SK-N-SH (cell line): Measurements from ENCODE around the gene ROBO1. TPM values are rescaled to one million over a fixed set of nuclear protein-coding genes. Genes with fewer than 3 reads are reported as not detected.
A peak's percentile ranks its signal among the peaks of the same experiment; 100 is the strongest.
"Not testable (repeated sequence)": the region's sequence is repeated elsewhere in the genome, so short reads cannot be mapped to it uniquely, and the experiment has no call there.

Experiments
- CTCF ChIA-PET: fragments of 300-600, 350-600 bp; formaldehyde crosslinking; extraction: SDS; loops from one replicate; lab custom pipeline; 2021; lab: Yijun Ruan, JAX
- POLR2A ChIA-PET: fragments of 350-600 bp; sonication (Branson Sonifier 250); formaldehyde crosslinking; extraction: SDS; loops from one replicate; lab custom pipeline; 2020; ENCODE audit warnings: antibody characterized with exemption, inconsistent platforms; lab: Yijun Ruan, JAX
- DNase-seq: peaks from one replicate; pipeline ENCODE4 v3.0.0; 2012
- H2AFZ ChIP-seq: fragments of 200-600 bp; sonication (generic); 2 replicates; pipeline ENCODE4 v1.8.1; 2016; ENCODE audit warnings: antibody characterized with exemption, mild to moderate bottlenecking, low read depth
- H3F3A ChIP-seq: fragments of 200-600 bp; sonication (generic); replicated peaks from 2 replicates; pipeline ENCODE3; 2016; ENCODE audit warnings: antibody characterized with exemption, mild to moderate bottlenecking; ENCODE audit not compliant: insufficient read depth
- H3K27ac ChIP-seq, 2 experiments: fragments of 200-500 bp in 1 of 2; fragments of 200-600 bp in 1 of 2; sonication (Bioruptor generic) in 1 of 2; sonication (generic), shearing (Covaris generic) in 1 of 2; 2 replicates each; pipeline versions ENCODE4 v1.5.1 to v1.6.1; 2014 to 2016; ENCODE audit warnings: low read depth in 2 of 2, inconsistent platforms in 1 of 2, low read length in 1 of 2, mild to moderate bottlenecking in 1 of 2, mixed read lengths in 1 of 2
- H3K27me3 ChIP-seq: fragments of 200-600 bp; sonication (generic), shearing (Covaris generic); 2 replicates; pipeline ENCODE4 v1.6.1; 2016; ENCODE audit warnings: mixed run types; ENCODE audit not compliant: insufficient read depth
- H3K36me3 ChIP-seq, 2 experiments: fragments of 200-500 bp in 1 of 2; fragments of 200-600 bp in 1 of 2; sonication (Bioruptor generic) in 1 of 2; sonication (generic) in 1 of 2; replicated peaks in 1 of 2; 2 replicates each; pipeline versions ENCODE3 to v1.5.1; 2014 to 2016; ENCODE audit warnings: low read length in 1 of 2, mild to moderate bottlenecking in 1 of 2; ENCODE audit not compliant: insufficient read depth in 2 of 2, control insufficient read depth in 1 of 2
- H3K4me1 ChIP-seq, 2 experiments: fragments of 200-500 bp in 1 of 2; fragments of 200-600 bp in 1 of 2; sonication (Bioruptor generic) in 1 of 2; sonication (generic), shearing (Covaris generic) in 1 of 2; 2 replicates each; pipeline versions ENCODE4 v1.5.1 to v1.6.1; 2014 to 2016; ENCODE audit warnings: low read depth in 1 of 2, low read length in 1 of 2, mixed run types in 1 of 2; ENCODE audit not compliant: insufficient read depth in 2 of 2, control insufficient read depth in 1 of 2
- H3K4me2 ChIP-seq: fragments of 200-600 bp; sonication (generic), shearing (Covaris generic); 2 replicates; pipeline ENCODE4 v1.6.1; 2017; ENCODE audit warnings: mixed run types
- H3K4me3 ChIP-seq, 2 experiments: fragments of 200-500 bp in 1 of 2; fragments of 200-600 bp in 1 of 2; sonication (Bioruptor generic) in 1 of 2; sonication (generic), shearing (Covaris generic) in 1 of 2; 2 replicates each; pipeline versions ENCODE4 v1.5.1 to v1.8.1; 2014 to 2016; ENCODE audit warnings: low read depth in 2 of 2, inconsistent platforms in 1 of 2, low read length in 1 of 2, mild to moderate bottlenecking in 1 of 2, mixed read lengths in 1 of 2, moderate library complexity in 1 of 2
- H3K79me2 ChIP-seq: fragments of 200-600 bp; sonication (generic); 2 replicates; pipeline ENCODE4 v1.8.1; 2017; ENCODE audit warnings: mild to moderate bottlenecking; ENCODE audit not compliant: insufficient read depth
- H3K9ac ChIP-seq: fragments of 200-600 bp; sonication (generic); 2 replicates; pipeline ENCODE4 v1.6.1; 2017; ENCODE audit warnings: mixed run types
- H3K9me2 ChIP-seq: fragments of 200-600 bp; sonication (generic); 2 replicates; pipeline ENCODE4 v1.6.1; 2017; ENCODE audit warnings: mixed run types
- H3K9me3 ChIP-seq: fragments of 200-600 bp; sonication (generic); 2 replicates; pipeline ENCODE4 v1.6.1; 2017; ENCODE audit warnings: mixed run types, mild to moderate bottlenecking, moderate library complexity
- H4K20me1 ChIP-seq: fragments of 200-600 bp; sonication (generic); 2 replicates; pipeline ENCODE4 v1.6.1; 2017; ENCODE audit warnings: mild to moderate bottlenecking, mixed run types; ENCODE audit not compliant: insufficient read depth
- EP300 ChIP-seq, 2 experiments: IDR thresholded peaks; 2 replicates each; pipeline versions ENCODE4 v1.4.0 to v1.6.1; 2012; ENCODE audit warnings: borderline replicate concordance in 1 of 2, low read depth in 1 of 2, low read length in 1 of 2
- FOSL2 ChIP-seq: IDR thresholded peaks from 2 replicates; pipeline ENCODE4 v1.4.0; 2012; ENCODE audit warnings: low read depth, mild to moderate bottlenecking, moderate library complexity, borderline replicate concordance
- FOXJ3 ChIP-seq: sonication (generic); formaldehyde crosslinking; IDR thresholded peaks from 2 replicates; pipeline ENCODE4 v1.5.1; 2020; ENCODE audit warnings: mild to moderate bottlenecking, missing genetic modification reagents
- GABPA ChIP-seq: IDR thresholded peaks from 2 replicates; pipeline ENCODE4 v1.4.0; 2012; ENCODE audit warnings: low read depth, mild to moderate bottlenecking
- MXI1 ChIP-seq: IDR thresholded peaks from 2 replicates; pipeline ENCODE4 v1.6.1; 2012; ENCODE audit warnings: mild to moderate bottlenecking, low read depth, low read length, improper control_type of control experiment
- TCF12 ChIP-seq: IDR thresholded peaks from 2 replicates; pipeline ENCODE4 v1.4.0; 2012
- TEAD4 ChIP-seq: IDR thresholded peaks from 2 replicates; pipeline ENCODE4 v1.4.0; 2012; ENCODE audit warnings: mild to moderate bottlenecking, borderline replicate concordance; ENCODE audit not compliant: insufficient read depth
- YY1 ChIP-seq: IDR thresholded peaks from 2 replicates; pipeline ENCODE4 v1.4.0; 2012; ENCODE audit warnings: low read depth, mild to moderate bottlenecking
- WGBS: methylation state at CpG from one replicate; pipeline ENCODE4 v1.1.6; 2017; ENCODE audit warnings: low lambda C conversion rate; 5-methylcytosine and 5-hydroxymethylcytosine counted together
- polyA plus RNA-seq, 3 experiments: library from polyadenylated mRNA; depleted of rRNA; stranded (reverse); fragments of >200 nt; gene quantifications; 2 replicates each; pipeline ENCODE4 v1.2.3, GENCODE V29; 2012
- TF ChIP-seq, protein P1 (sequence below): IDR thresholded peaks from 2 replicates; pipeline ENCODE4 v1.4.0; 2012; ENCODE audit warnings: low read depth, borderline replicate concordance
- TF ChIP-seq, protein P2 (sequence below): IDR thresholded peaks from 2 replicates; pipeline ENCODE4; 2012
- TF ChIP-seq, protein P3 (sequence below): IDR thresholded peaks from 2 replicates; pipeline ENCODE4 v1.4.0; 2012; ENCODE audit warnings: low read depth
- TF ChIP-seq, protein P4 (sequence below): fragments of 150-350 bp; IDR thresholded peaks from 2 replicates; pipeline ENCODE4 v1.6.1; 2017; ENCODE audit warnings: antibody characterized with exemption, low read length, low read depth, borderline replicate concordance
- TF ChIP-seq, protein P5 (sequence below): IDR thresholded peaks from 2 replicates; pipeline ENCODE4 v1.6.1; 2012; ENCODE audit warnings: mild to moderate bottlenecking, low read depth, low read length, moderate library complexity

ROBO1 gene
- polyA plus RNA-seq, 1 of the 3 experiments (the other 2 are of a cell fraction): 22.7 TPM

DNA sequence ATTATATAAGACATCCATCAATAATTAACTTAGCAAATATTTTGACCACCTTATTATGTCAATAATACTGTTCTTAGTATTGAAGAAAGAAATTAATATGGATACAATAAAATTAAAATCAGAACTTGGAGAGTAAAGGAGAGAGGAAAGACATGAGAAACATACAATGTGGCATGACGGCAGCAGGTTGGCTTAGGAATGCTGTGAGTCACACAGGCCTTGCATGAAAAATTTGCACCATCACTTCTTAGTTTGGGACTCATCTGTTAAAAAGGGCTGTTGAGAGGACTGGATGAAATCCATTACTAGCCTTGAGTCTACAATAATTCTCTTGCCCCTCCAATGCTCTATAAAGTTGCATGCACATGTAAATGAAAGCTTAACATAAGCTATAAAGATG lies 880.8 kb downstream of the ROBO1 start:
- no peaks in the 10 kb centered on the region for H3K36me3 ChIP-seq
- no peaks in the 10 kb centered on the region for H3K9me2 ChIP-seq
- H3K4me1 ChIP-seq: peaks cover 0 to 12% of the 10 kb centered on the region in 2 experiments; a peak in 1 of 4 replicates
- H3K79me2 ChIP-seq: peaks cover 14% of the 10 kb centered on the region; the same call in 1 of the 2 replicates
- H3K9me3 ChIP-seq: no peaks in the 10 kb centered on the region
- no peaks in the 10 kb centered on the region for H3K27me3 ChIP-seq
- no peaks in the 10 kb centered on the region for H3F3A ChIP-seq
- H2AFZ ChIP-seq: no peak overlapping the region
- no peak overlapping the region for H3K4me3 ChIP-seq
- H3K9ac ChIP-seq: no peak overlapping the region
- H3K4me2 ChIP-seq: no peak overlapping the region
- 30% methylated on average over 1 of the region's 1 CpG for WGBS
- H4K20me1 ChIP-seq: no peaks in the 10 kb centered on the region
- DNase-seq: no peak
- H3K27ac ChIP-seq: no peak overlapping the region
- ChIA-PET POLR2A (no interaction called here), CTCF (no interaction called here)
- TF ChIP-seq, protein P1, sequence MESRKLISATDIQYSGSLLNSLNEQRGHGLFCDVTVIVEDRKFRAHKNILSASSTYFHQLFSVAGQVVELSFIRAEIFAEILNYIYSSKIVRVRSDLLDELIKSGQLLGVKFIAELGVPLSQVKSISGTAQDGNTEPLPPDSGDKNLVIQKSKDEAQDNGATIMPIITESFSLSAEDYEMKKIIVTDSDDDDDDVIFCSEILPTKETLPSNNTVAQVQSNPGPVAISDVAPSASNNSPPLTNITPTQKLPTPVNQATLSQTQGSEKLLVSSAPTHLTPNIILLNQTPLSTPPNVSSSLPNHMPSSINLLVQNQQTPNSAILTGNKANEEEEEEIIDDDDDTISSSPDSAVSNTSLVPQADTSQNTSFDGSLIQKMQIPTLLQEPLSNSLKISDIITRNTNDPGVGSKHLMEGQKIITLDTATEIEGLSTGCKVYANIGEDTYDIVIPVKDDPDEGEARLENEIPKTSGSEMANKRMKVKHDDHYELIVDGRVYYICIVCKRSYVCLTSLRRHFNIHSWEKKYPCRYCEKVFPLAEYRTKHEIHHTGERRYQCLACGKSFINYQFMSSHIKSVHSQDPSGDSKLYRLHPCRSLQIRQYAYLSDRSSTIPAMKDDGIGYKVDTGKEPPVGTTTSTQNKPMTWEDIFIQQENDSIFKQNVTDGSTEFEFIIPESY: no peak
- TF ChIP-seq GABPA (no peak), TCF12 (peak; percentile 43; the same call in 1 of the 2 replicates), FOSL2 (peak; percentile 51)
- TF ChIP-seq, protein P2, sequence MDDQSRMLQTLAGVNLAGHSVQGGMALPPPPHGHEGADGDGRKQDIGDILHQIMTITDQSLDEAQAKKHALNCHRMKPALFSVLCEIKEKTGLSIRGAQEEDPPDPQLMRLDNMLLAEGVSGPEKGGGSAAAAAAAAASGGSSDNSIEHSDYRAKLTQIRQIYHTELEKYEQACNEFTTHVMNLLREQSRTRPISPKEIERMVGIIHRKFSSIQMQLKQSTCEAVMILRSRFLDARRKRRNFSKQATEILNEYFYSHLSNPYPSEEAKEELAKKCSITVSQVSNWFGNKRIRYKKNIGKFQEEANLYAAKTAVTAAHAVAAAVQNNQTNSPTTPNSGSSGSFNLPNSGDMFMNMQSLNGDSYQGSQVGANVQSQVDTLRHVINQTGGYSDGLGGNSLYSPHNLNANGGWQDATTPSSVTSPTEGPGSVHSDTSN: peak; percentile 42

DNA sequence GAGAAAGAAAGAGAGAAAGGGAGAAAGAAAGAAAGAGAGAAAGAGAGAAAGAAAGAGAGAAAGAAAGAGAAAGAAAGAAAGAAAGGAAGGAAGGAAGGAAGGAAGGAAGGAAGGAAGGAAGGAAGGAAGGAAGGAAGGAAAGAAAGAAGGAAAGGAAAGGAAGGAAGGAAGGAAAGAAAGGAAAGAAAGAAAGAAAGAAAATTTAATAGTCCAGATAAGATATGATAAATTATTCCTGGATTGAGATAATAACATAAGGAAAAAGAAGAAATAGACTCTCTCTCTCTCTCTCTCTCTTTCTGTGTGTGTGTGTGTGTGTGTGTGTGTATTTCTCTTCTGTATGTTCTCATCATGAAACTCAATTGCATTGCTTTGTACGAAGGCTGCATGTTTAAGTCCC lies 883.2 kb downstream of the ROBO1 start:
- H4K20me1 ChIP-seq, H2AFZ ChIP-seq, H3K4me2 ChIP-seq, H3K27ac ChIP-seq, H3K9me3 ChIP-seq, H3K27me3 ChIP-seq, POLR2A ChIA-PET, H3K36me3 ChIP-seq, H3K9me2 ChIP-seq, H3K9ac ChIP-seq, H3F3A ChIP-seq, DNase-seq, CTCF ChIA-PET, H3K4me3 ChIP-seq: not testable (repeated sequence)
- Histone ChIP-seq H3K79me2 (peaks cover 16% of the 10 kb centered on the region), H3K4me1 (peaks cover 1 to 14% of the 10 kb centered on the region in 2 experiments; a peak in 3 of 4 replicates)
- 83% methylated on average over 1 of the region's 1 CpG for WGBS

DNA sequence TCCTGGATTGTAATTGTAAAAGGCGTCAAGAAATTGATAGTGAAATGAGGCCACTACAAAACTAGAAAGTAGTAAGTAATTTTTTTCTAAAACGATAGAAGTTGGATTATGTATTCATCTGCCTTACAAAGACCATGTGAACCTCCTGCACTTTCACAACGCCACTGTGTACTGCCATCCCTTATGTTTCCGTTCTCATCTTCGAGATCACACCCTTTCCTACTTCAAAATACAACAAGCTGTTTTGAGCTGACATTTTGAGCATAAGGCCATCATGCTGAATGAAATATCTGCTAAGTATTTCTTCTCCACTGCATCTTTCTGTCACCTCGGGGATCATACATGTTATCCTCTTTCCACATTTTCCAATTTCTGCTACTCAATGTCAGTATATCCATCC lies 885.5 kb downstream of the ROBO1 start:
- H3K27me3 ChIP-seq: no peaks in the 10 kb centered on the region
- H3F3A ChIP-seq: no peaks in the 10 kb centered on the region
- H3K9me2 ChIP-seq: no peaks in the 10 kb centered on the region
- no peak overlapping the region for H3K4me2 ChIP-seq
- H3K9me3 ChIP-seq: no peaks in the 10 kb centered on the region
- peaks cover 31% of the 10 kb centered on the region for H3K79me2 ChIP-seq
- no peak for DNase-seq
- no peak overlapping the region for H3K9ac ChIP-seq
- WGBS: 92% methylated on average over 6 of the region's 6 CpGs
- CTCF ChIA-PET: no interaction called here
- H3K4me3 ChIP-seq: no peak overlapping the region
- no peak overlapping the region for H3K27ac ChIP-seq
- H4K20me1 ChIP-seq: no peaks in the 10 kb centered on the region
- no peak overlapping the region for H2AFZ ChIP-seq
- TF ChIP-seq TEAD4 (no peak), MXI1 (no peak), FOXJ3 (CRISPR knock-in tag) (no peak), YY1 (no peak), EP300 (IDR thresholded peaks at IDR 0.05; ENCODE audit: borderline replicate concordance in 1 of 2, low read depth in 1 of 2, low read length in 1 of 2) (no peak), TCF12 (no peak)
- TF ChIP-seq, protein P3, sequence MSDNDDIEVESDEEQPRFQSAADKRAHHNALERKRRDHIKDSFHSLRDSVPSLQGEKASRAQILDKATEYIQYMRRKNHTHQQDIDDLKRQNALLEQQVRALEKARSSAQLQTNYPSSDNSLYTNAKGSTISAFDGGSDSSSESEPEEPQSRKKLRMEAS: no peak
- TF ChIP-seq, protein P4, sequence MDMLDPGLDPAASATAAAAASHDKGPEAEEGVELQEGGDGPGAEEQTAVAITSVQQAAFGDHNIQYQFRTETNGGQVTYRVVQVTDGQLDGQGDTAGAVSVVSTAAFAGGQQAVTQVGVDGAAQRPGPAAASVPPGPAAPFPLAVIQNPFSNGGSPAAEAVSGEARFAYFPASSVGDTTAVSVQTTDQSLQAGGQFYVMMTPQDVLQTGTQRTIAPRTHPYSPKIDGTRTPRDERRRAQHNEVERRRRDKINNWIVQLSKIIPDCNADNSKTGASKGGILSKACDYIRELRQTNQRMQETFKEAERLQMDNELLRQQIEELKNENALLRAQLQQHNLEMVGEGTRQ: no peak
- TF ChIP-seq, protein P5, sequence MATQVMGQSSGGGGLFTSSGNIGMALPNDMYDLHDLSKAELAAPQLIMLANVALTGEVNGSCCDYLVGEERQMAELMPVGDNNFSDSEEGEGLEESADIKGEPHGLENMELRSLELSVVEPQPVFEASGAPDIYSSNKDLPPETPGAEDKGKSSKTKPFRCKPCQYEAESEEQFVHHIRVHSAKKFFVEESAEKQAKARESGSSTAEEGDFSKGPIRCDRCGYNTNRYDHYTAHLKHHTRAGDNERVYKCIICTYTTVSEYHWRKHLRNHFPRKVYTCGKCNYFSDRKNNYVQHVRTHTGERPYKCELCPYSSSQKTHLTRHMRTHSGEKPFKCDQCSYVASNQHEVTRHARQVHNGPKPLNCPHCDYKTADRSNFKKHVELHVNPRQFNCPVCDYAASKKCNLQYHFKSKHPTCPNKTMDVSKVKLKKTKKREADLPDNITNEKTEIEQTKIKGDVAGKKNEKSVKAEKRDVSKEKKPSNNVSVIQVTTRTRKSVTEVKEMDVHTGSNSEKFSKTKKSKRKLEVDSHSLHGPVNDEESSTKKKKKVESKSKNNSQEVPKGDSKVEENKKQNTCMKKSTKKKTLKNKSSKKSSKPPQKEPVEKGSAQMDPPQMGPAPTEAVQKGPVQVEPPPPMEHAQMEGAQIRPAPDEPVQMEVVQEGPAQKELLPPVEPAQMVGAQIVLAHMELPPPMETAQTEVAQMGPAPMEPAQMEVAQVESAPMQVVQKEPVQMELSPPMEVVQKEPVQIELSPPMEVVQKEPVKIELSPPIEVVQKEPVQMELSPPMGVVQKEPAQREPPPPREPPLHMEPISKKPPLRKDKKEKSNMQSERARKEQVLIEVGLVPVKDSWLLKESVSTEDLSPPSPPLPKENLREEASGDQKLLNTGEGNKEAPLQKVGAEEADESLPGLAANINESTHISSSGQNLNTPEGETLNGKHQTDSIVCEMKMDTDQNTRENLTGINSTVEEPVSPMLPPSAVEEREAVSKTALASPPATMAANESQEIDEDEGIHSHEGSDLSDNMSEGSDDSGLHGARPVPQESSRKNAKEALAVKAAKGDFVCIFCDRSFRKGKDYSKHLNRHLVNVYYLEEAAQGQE: no peak
- TF ChIP-seq, all 33 proteins: peak for 0
- Histone ChIP-seq H3K36me3 (no peaks in the 10 kb centered on the region), H3K4me1 (peaks cover 3 to 18% of the 10 kb centered on the region in 2 experiments; a peak in 3 of 4 replicates)
- POLR2A ChIA-PET: no interaction called here
